Activated T-cell treated with anti-CD3 and anti-CD28 coated beads for 24 hours (primary cell): ENCODE data around the gene DHRS9.
"Not testable (repeated sequence)": the region's sequence is repeated elsewhere in the genome, so short reads cannot be mapped to it uniquely, and the experiment has no call there.

Source experiments
- DNase-seq: peaks from one replicate; pipeline ENCODE4 v3.0.0-alpha.2; 2020; ENCODE audit warnings: low read depth

The DHRS9 gene

DNA sequence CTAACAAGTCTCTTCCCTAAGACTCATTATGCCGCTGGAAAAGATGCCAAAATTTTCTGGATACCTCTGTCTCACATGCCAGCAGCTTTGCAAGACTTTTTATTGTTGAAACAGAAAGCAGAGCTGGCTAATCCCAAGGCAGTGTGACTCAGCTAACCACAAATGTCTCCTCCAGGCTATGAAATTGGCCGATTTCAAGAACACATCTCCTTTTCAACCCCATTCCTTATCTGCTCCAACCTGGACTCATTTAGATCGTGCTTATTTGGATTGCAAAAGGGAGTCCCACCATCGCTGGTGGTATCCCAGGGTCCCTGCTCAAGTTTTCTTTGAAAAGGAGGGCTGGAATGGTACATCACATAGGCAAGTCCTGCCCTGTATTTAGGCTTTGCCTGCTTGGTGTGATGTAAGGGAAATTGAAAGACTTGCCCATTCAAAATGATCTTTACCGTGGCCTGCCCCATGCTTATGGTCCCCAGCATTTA is 26.3 kb downstream of the DHRS9 start:
- DNase-seq, result no peak

DNA sequence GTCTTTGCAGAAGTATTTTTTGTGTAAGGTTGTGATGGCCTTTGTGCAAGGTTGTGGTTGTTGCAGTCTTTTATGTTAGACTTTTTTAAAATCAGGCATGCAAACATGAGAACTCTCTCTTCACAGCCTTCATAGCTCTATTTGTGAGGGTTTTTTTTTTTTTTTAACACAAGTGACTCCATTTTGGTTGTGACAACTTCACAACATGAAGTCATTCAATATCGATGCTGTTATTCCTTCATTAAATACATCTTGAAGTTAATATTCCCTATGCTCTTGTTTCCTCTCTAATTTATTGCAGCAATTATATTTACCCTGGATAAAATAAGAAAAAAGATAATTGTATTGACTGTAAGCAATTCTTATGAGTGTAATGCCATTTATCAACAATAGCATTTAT is 35.5 kb downstream of the DHRS9 start:
- DNase-seq, result no peak

DNA sequence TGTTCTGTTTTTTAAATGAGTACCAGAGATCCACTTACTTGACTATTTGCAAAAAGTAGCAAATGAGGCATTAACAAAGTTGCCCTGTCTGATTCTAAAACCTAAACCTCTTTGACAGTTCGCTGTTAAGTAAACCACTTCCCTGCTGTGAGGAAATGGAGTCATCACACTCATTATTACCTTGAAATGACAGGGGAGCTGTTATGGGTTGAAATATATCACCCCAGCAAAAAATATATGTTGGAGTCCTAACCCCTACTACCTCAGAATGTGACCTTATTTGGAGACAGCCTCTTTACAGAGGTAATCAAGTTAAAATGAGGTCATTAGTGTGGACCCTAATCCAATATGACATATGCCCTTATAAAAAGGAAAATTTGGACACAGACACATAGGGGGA is 36.1 kb downstream of the DHRS9 start:
- DNase-seq, result no peak

DNA sequence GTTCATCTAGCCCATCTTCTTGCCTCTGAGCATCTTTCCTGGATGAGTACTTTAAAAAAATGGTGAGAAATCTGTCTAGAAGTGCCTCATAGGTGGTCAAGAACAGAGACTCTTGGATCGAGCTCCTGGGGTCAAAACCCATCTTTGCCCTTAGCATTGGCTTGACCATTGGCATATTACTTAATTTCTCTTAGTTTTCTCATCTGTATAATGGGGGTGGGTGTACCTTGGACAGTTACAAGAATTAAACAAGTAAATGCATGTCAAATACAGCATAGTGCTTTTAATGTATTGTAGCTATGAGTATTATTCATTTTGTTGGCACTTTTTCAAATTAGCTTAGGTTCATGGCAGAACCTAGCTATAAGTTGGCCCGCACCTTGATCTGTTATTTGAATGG is 36.8 kb downstream of the DHRS9 start:
- no peak for DNase-seq

DNA sequence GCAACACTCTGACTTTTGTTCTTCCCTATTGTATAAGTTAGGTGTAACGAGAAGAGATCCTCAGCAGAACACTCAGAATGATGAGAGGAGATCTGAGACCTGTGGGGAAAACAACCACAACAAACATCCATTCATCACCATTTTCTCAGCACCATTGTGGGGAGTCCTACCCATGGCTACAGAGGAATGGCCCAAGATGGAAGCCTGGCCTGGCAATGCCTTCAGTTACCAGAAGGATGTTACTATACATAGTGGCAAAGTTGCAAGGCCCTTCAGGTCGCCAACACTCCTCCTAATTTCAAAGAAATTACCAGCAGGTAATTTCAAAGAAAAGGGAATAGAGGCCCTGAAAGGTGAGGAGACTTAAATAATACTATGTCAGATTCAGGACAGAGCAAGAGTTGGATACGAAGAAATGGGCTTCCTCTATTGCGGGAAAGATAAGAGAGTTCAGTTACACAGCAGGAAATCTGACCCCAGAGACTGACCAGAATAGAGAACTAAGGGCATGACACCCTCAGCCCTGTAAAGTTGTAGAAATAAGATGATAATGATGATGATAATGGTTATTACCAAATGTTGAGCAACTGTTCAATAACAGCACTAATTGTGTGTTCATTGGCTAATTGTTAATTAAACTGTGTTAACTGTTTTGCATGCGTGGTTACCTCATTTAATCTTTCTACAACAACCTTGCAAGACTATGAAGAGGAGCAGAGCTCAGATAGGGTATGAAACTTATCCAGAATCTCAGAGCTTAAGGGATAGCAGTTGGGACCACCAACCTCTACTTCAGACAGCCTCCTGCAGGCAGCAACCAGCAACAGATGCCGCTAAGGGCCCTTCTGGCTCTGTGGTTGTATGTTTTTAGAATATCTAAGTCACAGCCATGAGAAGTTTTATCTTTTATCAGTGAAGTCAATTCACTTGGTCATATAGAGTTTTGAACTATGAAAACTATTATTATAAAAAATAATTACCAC is 37.5 kb downstream of the DHRS9 start:
- no peak for DNase-seq

DNA sequence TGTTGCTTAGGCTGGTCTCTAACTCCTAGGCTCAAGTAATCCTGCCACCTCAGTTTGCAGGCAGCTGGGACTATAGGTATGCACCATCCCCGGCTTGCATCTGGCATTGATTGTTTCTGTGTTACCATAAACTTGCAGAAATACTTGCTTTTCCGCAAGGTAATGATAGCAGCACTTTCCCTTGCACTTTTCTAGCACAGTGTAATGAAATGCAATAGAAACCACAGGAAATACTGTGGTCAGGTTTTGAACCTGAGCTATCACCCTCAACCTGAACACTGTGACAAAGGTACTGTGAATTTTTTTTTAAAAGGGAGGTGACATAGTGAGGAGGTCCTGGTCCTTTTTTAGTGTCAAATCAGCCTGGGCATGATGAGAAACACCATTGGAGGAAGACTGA is 38.3 kb downstream of the DHRS9 start:
- DNase-seq, result no peak

DNA sequence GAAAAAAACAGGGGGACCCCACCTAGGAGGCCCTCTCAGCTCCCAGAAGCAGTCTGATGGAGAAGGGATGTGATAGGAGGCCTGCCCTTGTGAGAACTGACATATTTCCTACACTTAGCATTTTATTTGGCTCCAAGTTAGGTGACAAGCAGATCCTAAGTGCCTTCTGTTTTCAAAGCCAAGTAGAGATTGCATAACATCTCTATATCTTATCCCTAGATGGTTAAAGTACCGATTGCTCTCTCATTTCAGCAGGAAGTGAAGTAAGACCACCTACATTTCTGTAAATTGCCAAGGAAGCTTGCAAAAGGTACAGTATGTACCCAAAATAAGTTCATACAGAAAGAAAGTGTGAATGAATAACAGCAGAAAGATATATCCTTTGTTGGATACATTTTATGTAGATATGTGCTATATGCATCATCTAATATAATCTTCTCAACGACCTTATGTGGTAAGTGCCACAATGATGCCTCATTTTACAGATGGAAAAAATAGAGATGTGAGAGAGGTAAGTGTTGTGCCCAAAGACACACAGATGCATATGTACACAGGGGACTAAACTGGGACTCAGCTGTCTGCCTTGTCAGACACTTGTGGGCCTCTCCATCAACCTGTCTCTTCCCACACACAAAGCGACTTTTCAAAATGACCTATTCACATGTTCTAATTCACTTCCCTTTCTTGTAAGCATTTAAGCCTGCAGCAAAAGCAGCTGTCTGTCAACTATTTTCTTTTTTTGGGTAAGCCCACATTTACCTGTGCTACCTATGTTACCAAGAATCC is 38.9 kb downstream of the DHRS9 start:
- no peak for DNase-seq

DNA sequence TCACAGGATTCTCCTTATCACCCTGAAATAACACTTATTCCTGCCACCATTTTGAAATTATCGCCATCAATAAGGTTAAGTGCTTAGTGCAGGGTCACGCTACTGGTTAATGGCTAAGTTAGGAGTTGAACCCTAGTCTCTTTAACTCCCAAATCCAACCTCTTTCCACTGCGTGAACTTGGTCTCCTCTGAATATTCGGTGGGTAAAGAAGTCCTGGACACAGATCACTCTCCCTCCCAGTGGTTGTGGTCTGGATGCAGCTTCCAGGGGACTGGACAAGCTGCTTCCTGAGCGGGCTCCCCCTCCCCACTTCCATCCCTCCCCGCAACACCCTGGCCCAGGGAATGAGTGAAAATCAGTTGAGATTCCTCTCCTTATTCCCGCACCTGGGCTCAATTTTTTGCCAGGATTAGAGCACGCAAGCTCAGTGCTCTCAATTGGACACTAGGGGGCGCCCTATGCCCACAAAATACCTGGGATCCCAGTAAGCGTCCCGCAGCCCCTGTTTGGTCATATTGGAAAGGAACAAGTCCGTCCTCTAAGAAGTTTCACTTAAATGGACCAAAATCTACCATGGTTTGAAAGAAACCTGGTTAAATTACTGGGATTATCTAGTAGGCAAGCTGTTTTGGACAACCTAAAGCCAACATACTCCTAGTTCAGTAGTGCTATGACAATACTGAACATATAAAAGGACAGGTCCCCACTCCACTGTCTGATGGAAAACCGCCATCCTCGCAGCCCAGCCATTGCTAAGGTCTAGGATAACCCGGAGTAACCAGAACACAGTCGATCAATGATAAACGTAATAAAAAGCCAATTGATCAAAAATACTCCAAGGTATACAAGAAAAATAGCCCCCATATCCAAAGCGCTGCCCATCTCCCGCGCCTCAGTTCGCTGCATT is 40.4 kb downstream of the DHRS9 start:
- peak; percentile 60 for DNase-seq

DNA sequence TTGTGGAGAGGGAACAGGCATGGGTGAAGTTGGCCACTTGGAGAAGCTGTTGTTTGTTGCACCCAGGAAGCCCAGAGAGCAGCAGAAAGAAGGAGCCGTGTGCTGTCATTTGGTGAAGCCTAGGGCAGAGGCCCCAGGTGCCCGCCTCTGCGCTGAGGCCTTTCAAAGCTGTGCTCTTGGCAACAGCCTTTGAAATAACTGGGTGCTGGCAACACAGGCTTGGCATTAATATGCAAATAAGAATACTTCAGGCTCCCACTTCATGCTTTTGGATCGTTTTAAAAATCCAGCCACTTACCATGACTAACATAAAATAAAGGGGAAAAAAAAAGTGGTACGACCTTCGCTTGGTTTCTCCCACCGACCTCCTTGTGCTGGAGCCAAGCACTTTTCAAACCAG is 41.1 kb downstream of the DHRS9 start:
- DNase-seq, result no peak

DNA sequence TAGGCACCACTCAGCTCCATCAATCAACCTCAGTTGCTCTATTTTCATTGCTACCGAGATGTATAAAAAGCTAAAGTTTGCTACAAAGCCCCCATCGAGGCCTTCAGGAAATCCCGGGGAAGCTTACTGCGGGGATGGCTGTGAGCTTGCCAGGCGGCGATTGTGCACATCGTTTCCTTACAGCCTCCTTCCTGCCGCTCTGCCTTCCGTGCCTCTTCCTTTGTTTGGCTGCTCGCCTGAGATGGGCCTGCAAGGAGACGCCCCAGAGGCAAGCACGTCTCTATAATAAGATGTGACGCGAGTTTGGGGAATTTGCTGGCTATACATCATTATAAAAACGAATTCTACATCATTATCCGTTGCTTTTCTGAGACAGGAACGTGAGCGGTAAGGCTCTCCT is 41.6 kb downstream of the DHRS9 start:
- DNase-seq, result no peak

DNA sequence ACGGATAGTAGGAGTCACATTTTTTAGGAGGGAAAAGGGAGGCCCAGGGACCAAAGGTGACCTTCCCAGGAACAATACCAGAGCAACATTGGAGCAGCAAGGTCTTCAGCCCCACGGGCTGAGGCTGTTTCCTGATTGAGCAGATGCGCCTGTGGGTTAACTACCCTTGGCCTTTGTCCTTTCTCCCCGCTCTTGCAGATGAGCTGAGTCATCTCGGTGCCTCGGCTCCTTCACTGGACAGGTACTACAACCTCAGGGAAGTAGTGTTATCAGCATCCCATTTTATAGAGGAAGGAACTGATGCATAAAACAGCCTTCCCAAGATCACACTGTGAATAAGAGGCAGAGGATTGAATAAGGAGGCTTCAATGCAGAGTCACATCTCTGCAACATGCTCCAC is 43.5 kb downstream of the DHRS9 start:
- DNase-seq, result no peak

DNA sequence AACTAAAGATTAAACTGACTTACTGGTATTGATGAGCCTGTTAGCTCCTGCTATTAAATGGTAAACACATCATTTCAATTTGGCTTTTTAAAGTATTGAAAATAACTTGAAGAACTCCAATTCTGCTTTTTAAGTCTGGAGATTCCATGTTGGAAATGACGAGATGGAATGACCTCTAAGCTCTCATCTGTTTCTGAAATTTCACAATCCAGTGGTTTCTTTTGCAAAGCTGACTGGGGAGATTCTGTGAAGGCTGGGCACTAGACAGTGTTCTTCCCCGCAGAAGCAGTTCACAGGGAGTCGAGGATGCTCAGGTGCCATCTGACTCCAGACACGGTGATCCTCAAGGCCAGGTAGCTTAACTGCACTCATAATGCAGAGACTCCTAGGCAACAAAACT is 44.7 kb downstream of the DHRS9 start:
- DNase-seq, result no peak

DNA sequence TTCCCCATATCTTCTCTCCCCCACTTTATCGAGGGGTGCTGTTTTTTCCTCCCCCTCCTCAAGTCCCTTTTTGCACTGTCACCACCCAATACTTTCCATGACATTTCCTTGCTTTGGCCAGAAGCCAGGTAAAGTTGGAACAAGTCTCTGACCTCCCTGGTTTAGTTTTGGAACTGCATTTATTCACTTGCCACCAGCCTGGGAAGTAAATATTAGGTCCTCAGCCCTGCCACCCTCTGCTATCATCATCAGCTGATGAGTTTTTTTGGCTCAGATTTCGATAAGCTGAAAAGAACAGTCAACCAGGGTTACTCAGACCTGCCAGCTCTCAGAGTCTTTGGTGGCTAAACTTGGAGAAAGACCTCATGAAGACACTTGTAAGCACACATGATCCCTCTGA is 47.0 kb downstream of the DHRS9 start:
- DNase-seq, result no peak

DNA sequence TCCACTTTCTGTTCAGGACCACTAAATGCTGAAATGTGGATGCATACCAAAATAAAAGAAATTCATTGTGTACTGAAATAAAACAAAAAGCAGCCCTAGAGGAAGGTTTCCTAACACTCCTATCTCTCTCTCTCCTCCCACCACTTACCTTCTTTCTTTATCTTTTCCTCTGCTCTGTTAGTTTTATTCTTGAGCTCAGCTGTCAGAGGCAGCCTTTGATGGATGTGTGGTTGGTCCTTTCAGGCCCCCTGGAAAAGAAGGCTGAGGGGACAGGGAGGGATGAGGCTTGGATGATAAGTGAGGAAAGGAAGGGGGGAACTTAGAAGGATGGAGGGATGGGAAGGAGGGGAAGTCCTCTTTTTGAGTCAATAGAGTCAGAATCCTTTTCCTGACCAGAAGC is 47.6 kb downstream of the DHRS9 start:
- no peak for DNase-seq

DNA sequence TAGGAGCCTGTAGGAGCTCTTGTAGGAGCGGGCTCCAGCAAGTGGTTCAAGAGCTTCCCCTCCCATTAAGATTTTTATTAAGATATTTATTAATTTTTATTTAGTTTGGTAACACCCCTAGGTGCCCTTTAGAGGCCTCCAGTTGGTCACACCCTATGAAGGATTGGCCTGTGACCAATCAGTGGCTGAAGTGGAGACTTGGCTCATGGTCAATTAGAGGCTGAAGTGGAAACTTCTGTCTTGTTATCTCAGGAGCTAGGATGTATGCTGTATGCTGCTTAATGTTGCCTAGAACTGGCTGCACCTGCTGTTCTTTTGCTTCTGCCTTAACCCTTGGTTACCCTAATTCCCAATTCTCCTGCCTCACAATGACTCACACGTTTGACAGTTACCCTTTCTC is 48.7 kb downstream of the DHRS9 start:
- DNase-seq, result no peak

DNA sequence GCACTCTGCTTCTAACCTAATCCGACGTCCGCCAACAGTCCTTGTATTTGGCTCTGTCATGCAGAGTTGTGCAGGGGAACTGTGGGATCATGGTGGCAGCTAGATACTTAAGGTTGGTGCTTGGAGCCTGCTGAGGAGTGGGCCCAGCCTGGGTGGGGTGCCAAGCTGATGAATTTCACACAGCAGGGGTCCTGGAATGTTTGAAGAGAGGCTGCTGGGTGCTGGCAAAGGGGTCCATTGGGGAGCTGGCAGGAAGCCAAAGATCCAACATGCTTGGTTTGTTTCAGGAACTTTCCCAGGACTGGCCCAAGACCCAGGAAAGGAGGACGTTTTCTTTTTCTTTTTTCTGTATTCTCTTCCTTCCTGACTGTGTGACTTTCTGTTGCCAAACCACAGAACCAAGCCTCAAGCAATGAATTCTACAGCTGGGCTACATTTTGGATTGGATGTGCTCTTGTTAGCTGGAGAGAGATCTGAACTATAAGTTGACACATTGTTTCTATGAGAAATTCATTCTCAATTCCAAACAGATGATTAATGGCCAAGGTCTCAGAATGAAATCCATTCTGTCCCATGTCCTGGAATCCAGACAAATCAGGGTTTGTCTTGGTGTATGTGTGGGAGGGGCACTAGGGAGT is 49.9 kb downstream of the DHRS9 start:
- no peak for DNase-seq

DNA sequence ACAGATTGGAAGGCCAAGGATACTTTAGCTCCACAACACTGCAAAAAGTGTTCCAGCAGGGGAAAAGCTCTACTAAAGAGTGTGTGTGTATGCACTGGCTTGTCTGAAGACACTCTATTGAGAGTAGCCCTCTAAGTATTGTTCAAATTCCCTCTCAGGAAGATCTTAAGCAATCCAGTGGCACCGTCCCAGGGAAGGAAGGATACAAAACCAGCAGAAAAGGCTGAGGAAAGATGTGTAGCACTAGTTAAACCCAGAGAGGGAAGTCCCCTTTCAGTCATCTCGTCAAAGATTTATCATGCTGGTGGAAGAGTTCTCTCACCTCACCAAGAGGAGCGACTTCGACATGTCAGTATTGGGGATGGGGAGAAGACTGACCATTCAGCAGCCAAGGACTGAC is 50.5 kb downstream of the DHRS9 start:
- no peak for DNase-seq

DNA sequence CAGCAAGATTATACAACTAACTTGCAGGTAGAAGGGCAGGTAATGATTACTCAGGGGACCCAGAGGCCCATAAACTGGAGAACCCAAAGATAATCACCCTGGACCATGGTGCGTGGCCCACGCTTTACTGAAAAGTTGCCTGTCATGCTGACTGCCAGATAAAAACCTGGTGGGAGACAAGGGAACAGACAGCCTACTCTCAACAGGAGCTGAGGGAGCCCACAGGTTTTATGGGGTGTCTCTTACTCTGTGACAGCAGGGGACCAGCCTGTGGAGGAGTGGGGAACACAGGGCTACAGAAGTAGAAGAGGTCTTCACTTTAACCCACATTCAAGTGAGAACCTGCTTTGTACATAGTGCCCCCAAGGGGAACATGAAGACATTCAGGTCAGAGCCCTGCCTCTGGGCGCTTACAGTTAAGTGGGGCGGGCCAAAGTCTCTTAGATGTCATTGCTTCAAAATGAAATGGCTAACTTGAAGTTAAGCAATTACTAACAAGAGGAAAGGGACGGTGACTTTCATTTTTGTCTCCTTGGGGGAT is 60.4 kb downstream of the DHRS9 start:
- no peak for DNase-seq

DNA sequence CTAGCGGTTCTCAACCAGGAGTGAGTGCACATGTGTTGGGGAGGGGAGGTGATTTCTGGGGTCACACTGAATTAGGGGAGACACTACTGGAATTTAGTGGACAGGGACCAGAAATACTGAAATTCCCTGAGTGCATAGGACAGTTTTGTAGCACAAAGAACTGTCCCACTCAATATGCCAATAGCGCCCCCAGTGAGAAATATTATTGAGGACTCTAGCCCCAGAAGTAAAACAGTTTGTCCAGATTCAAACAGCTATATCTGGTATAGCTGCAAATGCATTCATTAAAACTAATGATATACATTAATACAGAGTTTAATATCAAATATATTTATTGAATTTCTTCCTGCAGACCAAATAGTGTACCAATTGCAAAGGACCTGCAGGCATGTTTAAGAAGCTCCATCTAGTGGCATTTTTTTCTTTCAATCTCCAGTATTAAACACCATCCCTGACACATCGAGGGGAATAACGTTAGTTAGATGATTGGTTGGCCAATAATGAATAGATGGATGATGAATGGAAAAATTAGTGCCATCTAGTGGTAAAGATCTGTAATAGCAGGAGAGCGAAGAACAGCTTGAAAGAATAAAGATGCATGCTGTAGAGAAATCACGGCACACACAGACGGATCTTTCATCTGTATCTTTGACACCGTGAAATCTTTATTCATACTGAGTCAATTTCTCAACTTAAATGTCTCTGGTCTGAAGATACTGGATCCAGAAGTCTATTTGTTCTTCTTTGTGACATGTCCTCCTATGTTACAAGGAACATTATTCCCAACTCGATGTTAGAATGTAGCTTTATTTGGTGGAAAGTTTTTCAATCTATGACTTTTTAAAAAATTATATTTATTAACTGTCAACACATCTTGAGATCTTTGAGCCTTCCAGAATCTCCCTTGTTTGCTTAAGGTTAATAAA is 62.5 kb downstream of the DHRS9 start:
- DNase-seq, result no peak

DNA sequence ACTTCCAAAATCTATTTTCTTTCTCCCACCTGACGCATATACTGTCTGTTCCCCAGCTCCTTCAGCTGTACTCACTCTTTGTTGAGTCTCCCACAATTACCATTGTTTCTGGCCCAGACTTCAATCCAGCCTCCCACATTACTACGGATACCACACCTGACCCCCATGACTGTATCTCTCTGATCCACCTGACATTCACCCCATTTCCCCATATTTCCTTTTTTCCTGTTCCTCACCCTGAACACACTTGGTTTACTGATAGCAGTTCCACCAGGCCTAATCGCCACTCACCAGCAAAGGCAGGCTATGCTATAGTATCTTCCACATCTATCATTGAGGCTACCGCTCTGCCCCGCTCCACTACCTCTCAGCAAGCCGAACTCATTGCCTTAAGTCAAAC is 64.9 kb downstream of the DHRS9 start:
- DNase-seq, result not testable (repeated sequence)
